Measurements from ENCODE around the gene PBX1.

- TF ChIP-seq POLR2A (IDR thresholded peaks at IDR 0.05) (no peak), CTCF (IDR thresholded peaks at IDR 0.05) (no peak), POLR2AphosphoS5 (IDR thresholded peaks at IDR 0.05) (no peak), EP300 (IDR thresholded peaks at IDR 0.05) (no peak)
These were observed 302.6 kb downstream of the PBX1 start for GRCh38 chr1:164861632-164862031.
